K562 (cell line): ENCODE measurements around the gene ZFP64. TPM values are rescaled to one million over a fixed set of nuclear protein-coding genes. Genes with fewer than 3 reads are reported as not detected.

ENCODE experiments used
- ATAC-seq: fragments of 200-7000 bp; cut with Tn5 transposase; 3 replicates; pipeline ENCODE4 v1.9.1; 2020; ENCODE audit warnings: moderate library complexity
- BruUV-seq: library from RNA; stranded (reverse); fragments of 400-500 nt; replicated peaks from 2 replicates; lab custom pipeline; 2021; lab: Mats Ljungman, UMichigan
- CTCF ChIA-PET: fragments of 300-600 bp; formaldehyde crosslinking; extraction: SDS; loops from one replicate; lab custom pipeline; 2021; ENCODE audit warnings: low intra/inter-chr PET ratio; lab: Yijun Ruan, JAX
- POLR2A ChIA-PET: fragments of 300-600, 350-650 bp; sonication (Branson Sonifier 250); formaldehyde crosslinking; extraction: SDS; loops from one replicate; lab custom pipeline; 2021; ENCODE audit warnings: antibody characterized with exemption, inconsistent platforms; lab: Yijun Ruan, JAX
- DNase-seq, 4 experiments: peaks; one replicate each; pipeline versions ENCODE4 v3.0.0 to v3.0.0-alpha.2; 2011 to 2018; ENCODE audit warnings: low spot score in 3 of 4, mixed read lengths in 3 of 4; ENCODE audit errors: extremely low read depth in 1 of 4
- FAIRE-seq: peaks from 2 replicates; lab custom pipeline; 2011; peaks lifted over from hg19 to GRCh38; lab: Jason Lieb, UNC
- H2AFZ ChIP-seq: 2 replicates; pipeline ENCODE4 v1.6.0; 2011; ENCODE audit warnings: low read depth, low read length, control low read depth, inconsistent platforms
- H3K27ac ChIP-seq: fragments of 200-600 bp; 3 replicates; pipeline ENCODE4 v1.8.0; 2011; ENCODE audit warnings: low read depth, mild to moderate bottlenecking, control low read depth, inconsistent platforms, low read length, moderate library complexity, mixed read lengths; ENCODE audit errors: extremely low read depth
- H3K27me3 ChIP-seq, 2 experiments: fragments of 300-600 bp in 1 of 2; 2 replicates in 1 of 2; 3 replicates in 1 of 2; pipeline versions ENCODE4 v1.6.0 to v1.8.0; 2011; ENCODE audit warnings: inconsistent platforms in 2 of 2, low read length in 2 of 2, mild to moderate bottlenecking in 1 of 2, mixed read lengths in 1 of 2, moderate library complexity in 1 of 2; ENCODE audit not compliant: control insufficient read depth in 2 of 2, insufficient read depth in 2 of 2
- H3K36me3 ChIP-seq: fragments of 300-600 bp; 3 replicates; pipeline ENCODE4 v1.8.0; 2011; ENCODE audit warnings: mild to moderate bottlenecking, low read length, inconsistent platforms; ENCODE audit not compliant: control insufficient read depth, insufficient read depth
- H3K4me1 ChIP-seq, 2 experiments: fragments of 200-600 bp in 1 of 2; replicated peaks in 1 of 2; 2 replicates in 1 of 2; 3 replicates in 1 of 2; pipeline versions ENCODE4 v1.5.1 to v1.8.0; 2011; ENCODE audit warnings: inconsistent platforms in 2 of 2, low read length in 2 of 2, mild to moderate bottlenecking in 1 of 2, mixed read lengths in 1 of 2, moderate library complexity in 1 of 2; ENCODE audit not compliant: control insufficient read depth in 2 of 2, insufficient read depth in 2 of 2
- H3K4me2 ChIP-seq: 2 replicates; pipeline ENCODE4 v1.6.1; 2011; ENCODE audit warnings: low read length, control low read depth, inconsistent platforms, mixed read lengths; ENCODE audit not compliant: insufficient read depth
- H3K4me3 ChIP-seq: fragments of 200-600 bp; sonication (generic), shearing (Covaris generic); 2 replicates; pipeline ENCODE4 v1.5.1; 2016; ENCODE audit warnings: control low read depth, inconsistent platforms
- H3K79me2 ChIP-seq: fragments of 200-600 bp; 3 replicates; pipeline ENCODE4 v1.8.0; 2011; ENCODE audit warnings: low read length, inconsistent platforms; ENCODE audit not compliant: control insufficient read depth, insufficient read depth
- H3K9ac ChIP-seq, 2 experiments: 2 replicates each; pipeline versions ENCODE4 v1.6.0 to v1.6.1; 2011; ENCODE audit warnings: low read depth in 2 of 2, low read length in 2 of 2, control low read depth in 1 of 2, inconsistent platforms in 1 of 2, mild to moderate bottlenecking in 1 of 2, mixed read lengths in 1 of 2; ENCODE audit not compliant: insufficient read depth in 1 of 2
- H3K9me1 ChIP-seq: one replicate; pipeline ENCODE4 v1.6.0; 2011; ENCODE audit warnings: inconsistent platforms, mild to moderate bottlenecking, low read length, moderate library complexity; ENCODE audit not compliant: control insufficient read depth, insufficient read depth
- H3K9me3 ChIP-seq: replicated peaks from 2 replicates; pipeline ENCODE4 v1.5.1; 2011; ENCODE audit warnings: low read depth, low read length, inconsistent platforms; ENCODE audit not compliant: control insufficient read depth, insufficient read depth
- H4K20me1 ChIP-seq: replicated peaks from 2 replicates; pipeline ENCODE4 v1.6.1; 2011; ENCODE audit warnings: low read length, inconsistent platforms, mixed read lengths; ENCODE audit not compliant: control insufficient read depth, insufficient read depth
- CEBPB ChIP-seq: fragments of 450-650 bp; IDR thresholded peaks from 2 replicates; pipeline ENCODE4 v1.6.1; 2016; ENCODE audit warnings: missing genetic modification characterization, missing compliant biosample characterization
- CEBPG ChIP-seq, 3 experiments: fragments of 200-800 bp in 1 of 3; sonication (Bioruptor generic) in 1 of 3; sonication (generic) in 1 of 3; formaldehyde crosslinking in 1 of 3; IDR thresholded peaks in 2 of 3; conservative IDR thresholded peaks in 1 of 3; 2 replicates each; pipeline versions ENCODE4 v1.6.1 to v1.8.0; 2016 to 2022; ENCODE audit warnings: missing compliant biosample characterization in 2 of 3, missing genetic modification characterization in 2 of 3, mild to moderate bottlenecking in 1 of 3, missing genetic modification reagents in 1 of 3
- MBD2 ChIP-seq: sonication (generic); IDR thresholded peaks from 2 replicates; pipeline ENCODE4 v1.6.1; 2016; ENCODE audit warnings: low read depth, borderline replicate concordance
- TRIM24 ChIP-seq, 2 experiments: fragments of 450-650 bp; IDR thresholded peaks; 2 replicates each; pipeline ENCODE4 v1.6.1; 2016
- ZNF695 ChIP-seq: fragments of 450-650 bp; formaldehyde crosslinking; IDR thresholded peaks from 2 replicates; pipeline ENCODE4 v1.4.0; 2020; ENCODE audit warnings: mild to moderate bottlenecking, moderate library complexity
- WGBS: fragments of 100-300 bp; shearing (Covaris generic); methylation state at CpG from one replicate; pipeline ENCODE4 v1.1.6; 2016; ENCODE audit warnings: low coverage, mixed read lengths; ENCODE audit not compliant: insufficient coverage; ENCODE audit errors: missing lambda C conversion rate; 5-methylcytosine and 5-hydroxymethylcytosine counted together
- in situ Hi-C: fragments of 300-500 bp; cut with MboI; formaldehyde crosslinking; loops from 4 replicates; pipeline ENCODE4 v1.15.0; 2018; ENCODE audit warnings: inconsistent platforms, mixed read lengths
- intact Hi-C: fragments of 100-400 bp; cut with micrococcal nuclease; formaldehyde crosslinking; loops from 2 replicates; pipeline ENCODE4 v1.14.2; 2022
- polyA plus RNA-seq, 8 experiments: library from polyadenylated mRNA; depleted of rRNA in 4 of 8; stranded (reverse) in 5 of 8; unstranded in 3 of 8; fragments of >200 nt; fragmentation: Nextera tagmentation in 2 of 8; fragmentation: Illumina TruSeq in 1 of 8; extraction: Ambion mirVana in 2 of 8; extraction: Trizol in 1 of 8; gene quantifications; 2 replicates each; pipeline versions ENCODE4 v1.2.1 to v1.2.3, GENCODE V29; 2011 to 2014; ENCODE audit warnings: inconsistent platforms in 1 of 8, missing spikeins in 1 of 8
- total RNA-seq, 7 experiments: library from RNA; depleted of rRNA in 6 of 7; stranded (reverse); fragments of >200 nt in 6 of 7; fragmentation: Illumina TruSeq in 2 of 7; extraction: Trizol in 2 of 7; gene quantifications; 2 replicates each; pipeline versions ENCODE4 v1.2.1 to v1.2.3, GENCODE V29; 2011 to 2021; ENCODE audit warnings: low replicate concordance in 1 of 7
- TF ChIP-seq, protein P1 (sequence below): sonication (generic); IDR thresholded peaks from 2 replicates; pipeline ENCODE4 v1.6.1; 2016
- TF ChIP-seq, protein P2 (sequence below), 2 experiments: fragments of 450-650 bp; IDR thresholded peaks; 2 replicates each; pipeline ENCODE4 v1.6.1; 2016; ENCODE audit warnings: mild to moderate bottlenecking in 2 of 2, borderline replicate concordance in 1 of 2, low read depth in 1 of 2, moderate library complexity in 1 of 2

Gene ZFP64
- total and polyA plus RNA-seq, 9 of the 15 experiments (the other 6 are each of a cell fraction or from before 2014, with no cell fraction given) = 1.4 to 13.4 (median 7.0) TPM

DNA sequence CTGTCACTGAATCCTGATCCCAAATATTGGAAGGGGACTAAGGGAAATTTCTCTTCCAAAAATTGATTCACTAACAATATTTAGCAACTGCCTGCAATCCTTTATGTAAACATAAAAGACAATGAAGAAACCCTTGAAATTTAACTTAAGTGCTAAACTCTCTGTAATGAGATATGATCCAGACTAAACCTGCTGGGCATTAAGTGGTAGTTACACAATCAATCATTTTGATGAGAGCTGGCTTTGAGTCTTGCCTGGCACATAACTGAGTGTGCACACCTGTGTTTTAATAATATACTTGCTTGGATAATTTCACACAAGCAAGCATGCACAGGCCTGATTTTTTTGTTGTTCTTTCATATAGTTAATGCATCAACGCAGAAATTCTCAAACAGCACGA is 9.8 kb upstream of the ZFP64 start (continued):
- TF ChIP-seq, protein P1, sequence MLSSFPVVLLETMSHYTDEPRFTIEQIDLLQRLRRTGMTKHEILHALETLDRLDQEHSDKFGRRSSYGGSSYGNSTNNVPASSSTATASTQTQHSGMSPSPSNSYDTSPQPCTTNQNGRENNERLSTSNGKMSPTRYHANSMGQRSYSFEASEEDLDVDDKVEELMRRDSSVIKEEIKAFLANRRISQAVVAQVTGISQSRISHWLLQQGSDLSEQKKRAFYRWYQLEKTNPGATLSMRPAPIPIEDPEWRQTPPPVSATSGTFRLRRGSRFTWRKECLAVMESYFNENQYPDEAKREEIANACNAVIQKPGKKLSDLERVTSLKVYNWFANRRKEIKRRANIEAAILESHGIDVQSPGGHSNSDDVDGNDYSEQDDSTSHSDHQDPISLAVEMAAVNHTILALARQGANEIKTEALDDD = no peak
- TF ChIP-seq MBD2 = no peak
- TF ChIP-seq, all 486 proteins: peak for 0

DNA sequence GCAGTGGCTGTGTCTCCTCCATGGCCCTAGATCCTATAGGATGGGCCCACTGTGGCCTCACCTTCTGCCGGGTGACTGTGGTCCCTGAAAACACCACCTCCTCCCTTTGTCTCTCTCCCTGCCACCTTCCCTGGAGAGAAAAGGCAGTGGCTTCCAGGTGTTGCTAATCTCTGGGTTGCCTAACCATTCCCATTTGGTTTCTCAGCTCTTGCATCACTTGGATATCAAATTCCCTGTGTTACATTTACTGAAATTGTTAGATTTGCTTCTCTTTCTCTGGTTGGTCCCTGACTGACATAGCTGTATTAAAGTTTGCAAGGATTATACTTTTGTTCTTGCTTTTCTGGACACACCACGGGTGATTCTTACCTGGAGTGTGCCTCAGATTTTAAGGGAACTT is 9.3 kb upstream of the ZFP64 start:
- ChIA-PET CTCF (no interaction called here), POLR2A (no interaction called here)
- no peaks in the 10 kb centered on the region for H3K27me3 ChIP-seq
- H3K4me3 ChIP-seq = no peak overlapping the region
- no peak overlapping the region for H3K27ac ChIP-seq
- H3K4me1 ChIP-seq = no peaks in the 10 kb centered on the region
- ATAC-seq = no peak; the same call in 2 of the 3 replicates
- DNase-seq = no peak
- no peaks in the 10 kb centered on the region for H3K36me3 ChIP-seq
- intact Hi-C loops = no loop called here
- H2AFZ ChIP-seq = 0 out of 2 replicates have a peak overlapping the region, but pooled peaks have one; percentile 33
- no peaks in the 10 kb centered on the region for H3K9me1 ChIP-seq
- TF ChIP-seq TRIM24 (IDR thresholded peaks at IDR 0.05) = peak; percentile 43 to 55; a peak in 2 of 4 replicates
- TF ChIP-seq CEBPG (CRISPR knock-in tag; IDR thresholded peaks at IDR 0.05) = no peak
- peak in 1 of 2 experiments; percentile 36; a peak in 1 of 4 replicates for TF ChIP-seq CEBPG (tag; conservative IDR thresholded peaks at IDR 0.05 in 1 of 2, IDR thresholded peaks at IDR 0.05 in 1 of 2)
- TF ChIP-seq ZNF695 (CRISPR knock-in tag) = no peak
- TF ChIP-seq, protein P2, sequence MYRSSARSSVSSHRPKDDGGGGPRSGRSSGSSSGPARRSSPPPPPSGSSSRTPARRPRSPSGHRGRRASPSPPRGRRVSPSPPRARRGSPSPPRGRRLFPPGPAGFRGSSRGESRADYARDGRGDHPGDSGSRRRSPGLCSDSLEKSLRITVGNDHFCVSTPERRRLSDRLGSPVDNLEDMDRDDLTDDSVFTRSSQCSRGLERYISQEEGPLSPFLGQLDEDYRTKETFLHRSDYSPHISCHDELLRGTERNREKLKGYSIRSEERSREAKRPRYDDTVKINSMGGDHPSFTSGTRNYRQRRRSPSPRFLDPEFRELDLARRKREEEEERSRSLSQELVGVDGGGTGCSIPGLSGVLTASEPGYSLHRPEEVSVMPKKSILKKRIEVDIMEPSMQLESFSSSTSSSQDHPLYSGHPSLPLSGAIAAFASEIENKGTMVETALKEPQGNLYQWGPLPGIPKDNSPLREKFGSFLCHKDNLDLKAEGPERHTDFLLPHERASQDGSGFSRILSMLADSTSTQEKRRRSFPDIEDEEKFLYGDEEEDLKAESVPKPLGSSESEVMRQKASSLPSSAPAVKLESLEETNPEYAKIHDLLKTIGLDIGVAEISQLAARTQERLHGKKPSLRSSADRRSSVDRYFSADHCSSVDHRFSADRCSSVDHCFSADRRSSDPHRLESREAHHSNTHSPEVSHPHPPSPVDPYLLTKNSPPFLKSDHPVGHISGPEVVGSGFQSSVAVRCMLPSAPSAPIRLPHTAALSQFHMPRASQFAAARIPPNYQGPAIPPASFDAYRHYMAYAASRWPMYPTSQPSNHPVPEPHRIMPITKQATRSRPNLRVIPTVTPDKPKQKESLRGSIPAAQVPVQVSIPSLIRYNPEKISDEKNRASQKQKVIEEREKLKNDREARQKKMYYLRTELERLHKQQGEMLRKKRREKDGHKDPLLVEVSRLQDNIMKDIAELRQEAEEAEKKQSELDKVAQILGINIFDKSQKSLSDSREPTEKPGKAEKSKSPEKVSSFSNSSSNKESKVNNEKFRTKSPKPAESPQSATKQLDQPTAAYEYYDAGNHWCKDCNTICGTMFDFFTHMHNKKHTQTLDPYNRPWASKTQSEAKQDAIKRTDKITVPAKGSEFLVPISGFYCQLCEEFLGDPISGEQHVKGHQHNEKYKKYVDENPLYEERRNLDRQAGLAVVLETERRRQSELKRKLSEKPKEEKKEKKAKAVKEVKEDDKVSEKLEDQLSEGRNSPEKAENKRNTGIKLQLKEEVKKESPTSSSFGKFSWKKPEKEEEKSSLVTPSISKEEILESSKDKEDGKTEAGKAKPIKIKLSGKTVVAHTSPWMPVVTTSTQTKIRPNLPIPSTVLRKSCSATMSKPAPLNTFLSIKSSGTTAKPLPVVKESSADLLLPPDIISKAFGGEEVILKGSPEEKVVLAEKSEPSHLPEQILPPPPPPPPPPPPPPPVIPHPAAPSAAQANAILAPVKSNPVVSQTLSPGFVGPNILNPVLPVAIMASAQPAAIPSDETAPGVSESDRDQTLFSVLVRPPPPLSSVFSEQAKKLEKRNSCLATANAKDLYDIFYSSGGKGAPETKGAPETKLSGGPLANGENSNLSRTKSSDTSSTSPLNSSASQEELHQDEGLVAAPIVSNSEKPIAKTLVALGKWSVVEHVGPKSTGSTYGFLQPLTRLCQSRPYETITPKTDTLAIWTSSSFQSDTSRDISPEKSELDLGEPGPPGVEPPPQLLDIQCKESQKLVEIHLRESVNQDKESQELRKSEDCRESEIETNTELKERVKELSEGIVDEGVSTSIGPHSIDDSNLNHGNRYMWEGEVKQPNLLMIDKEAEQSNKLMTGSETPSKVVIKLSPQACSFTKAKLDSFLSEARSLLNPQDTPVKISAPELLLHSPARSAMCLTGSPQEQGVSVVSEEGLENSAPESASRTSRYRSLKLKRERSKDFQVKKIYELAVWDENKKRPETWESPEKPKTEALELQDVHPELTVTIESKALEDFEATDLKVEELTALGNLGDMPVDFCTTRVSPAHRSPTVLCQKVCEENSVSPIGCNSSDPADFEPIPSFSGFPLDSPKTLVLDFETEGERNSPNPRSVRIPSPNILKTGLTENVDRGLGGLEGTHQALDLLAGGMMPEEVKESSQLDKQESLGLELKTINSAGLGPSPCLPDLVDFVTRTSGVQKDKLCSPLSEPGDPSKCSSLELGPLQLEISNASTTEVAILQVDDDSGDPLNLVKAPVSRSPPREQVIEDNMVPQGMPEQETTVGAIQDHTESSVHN (IDR thresholded peaks at IDR 0.05; ENCODE audit: borderline replicate concordance in 1 of 2, low read depth in 1 of 2) = no peak
- no peak for TF ChIP-seq CEBPB
- no peak overlapping the region for H3K4me2 ChIP-seq
- WGBS = 15% methylated on average over 2 of the region's 2 CpGs
- peaks cover 1% of the 10 kb centered on the region; the same call in 1 of the 2 replicates for H3K9me3 ChIP-seq
- no peak for FAIRE-seq
- no peaks in the 10 kb centered on the region for H3K79me2 ChIP-seq
- H4K20me1 ChIP-seq = no peaks in the 10 kb centered on the region
- H3K9ac ChIP-seq = no peak overlapping the region
- in situ Hi-C loops = no loop called here
- no TSS peak for BruUV-seq
